Tibial artery (tissue), 4 donors: Measurements from ENCODE around the gene MORF4L2.
"Not testable (repeated sequence)": the region's sequence is repeated elsewhere in the genome, so short reads cannot be mapped to it uniquely, and the experiment has no call there.

Experiments used
- DNase-seq, 2 donors: peaks; one replicate each; pipeline ENCODE4 v3.0.0-alpha.2; 2019
- H3K27ac ChIP-seq, 2 donors: fragments of 200-600 bp; sonication (generic) in 1 of 2; 1 replicate in 1 of 2; 2 replicates in 1 of 2; pipeline ENCODE4 v1.5.1; 2018 to 2019; ENCODE audit warnings: mild to moderate bottlenecking in 1 of 2
- H3K27me3 ChIP-seq, 2 donors: fragments of 200-600 bp; sonication (generic) in 1 of 2; one replicate each; pipeline versions ENCODE4 v1.5.1 to v1.6.0; 2016 to 2019
- H3K36me3 ChIP-seq, 3 donors: fragments of 200-600 bp; sonication (generic) in 2 of 3; one replicate each; pipeline ENCODE4 v1.5.1; 2016 to 2019; ENCODE audit warnings: mild to moderate bottlenecking in 2 of 3
- H3K4me1 ChIP-seq, 4 donors: fragments of 200-600 bp; sonication (generic) in 2 of 4; 1 replicate in 3 of 4; 2 replicates in 1 of 4; pipeline ENCODE4 v1.5.1; 2016 to 2019
- H3K4me3 ChIP-seq, 2 donors: fragments of 200-600 bp; sonication (generic) in 1 of 2; 1 replicate in 1 of 2; 2 replicates in 1 of 2; pipeline ENCODE4 v1.5.1; 2018 to 2019; ENCODE audit warnings: mild to moderate bottlenecking in 2 of 2
- H3K9me3 ChIP-seq, 3 donors: fragments of 200-600 bp; sonication (generic) in 1 of 3; one replicate each; pipeline ENCODE4 v1.5.1; 2016 to 2019
- intact Hi-C: fragments of 100-400 bp; cut with DNase I; formaldehyde crosslinking; loops from one replicate; pipeline ENCODE4 v1.15.0; 2023; ENCODE audit warnings: low total_unique reads
- TF ChIP-seq, protein P1 (sequence below), 2 experiments: fragments of 200-600 bp in 1 of 2; fragments of 450-650 bp in 1 of 2; IDR thresholded peaks; one replicate each; pipeline ENCODE4 v1.5.1; 2017 to 2019; ENCODE audit warnings: antibody characterized with exemption in 2 of 2, mild to moderate bottlenecking in 1 of 2, moderate library complexity in 1 of 2

Gene MORF4L2

DNA sequence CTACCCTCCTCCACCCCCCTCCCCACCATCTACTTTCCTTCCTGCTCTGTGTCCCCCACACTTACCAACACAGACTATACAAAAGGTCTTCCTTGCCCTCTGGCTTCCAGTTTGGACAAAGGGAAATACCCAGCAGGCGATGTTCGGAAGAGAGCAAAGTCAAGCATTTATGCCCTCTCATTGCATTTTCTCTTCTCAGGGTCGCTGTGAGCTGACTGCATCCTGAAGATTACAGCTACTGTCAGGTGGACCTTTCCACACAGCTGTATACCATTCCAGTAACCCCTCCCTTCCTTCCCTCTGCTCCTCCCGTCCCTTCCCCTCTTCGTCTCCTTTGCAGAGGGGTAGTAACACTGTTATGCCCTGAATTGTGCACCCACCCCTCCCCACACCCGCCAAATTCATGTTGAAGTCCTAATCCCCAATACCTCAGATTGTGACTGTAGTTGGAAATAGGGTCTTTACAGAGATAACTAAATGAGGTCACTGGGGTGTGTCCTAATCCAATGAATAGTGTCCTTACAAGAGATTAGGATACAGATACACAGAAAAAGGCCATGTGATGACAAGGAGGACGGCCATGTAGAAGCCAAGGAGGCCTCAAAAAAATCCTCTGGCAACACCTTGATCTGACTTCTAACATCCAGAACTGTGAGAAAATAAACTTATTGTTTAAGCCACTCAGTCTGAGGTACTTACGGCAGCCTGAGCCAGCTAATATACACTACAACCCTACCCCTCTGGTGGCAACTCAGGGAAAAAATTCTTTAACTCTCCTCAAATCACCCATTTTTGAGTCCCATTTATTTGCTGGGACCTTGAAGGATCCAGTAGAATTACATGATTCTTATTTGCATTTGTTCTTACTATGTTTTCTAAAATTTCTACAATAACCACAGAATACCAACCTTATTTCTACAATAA lies 11.7 kb downstream of the MORF4L2 start:
- Histone ChIP-seq H3K4me3 (no peak overlapping the region), H3K27me3 (no peaks in the 10 kb centered on the region), H3K9me3 (no peaks in the 10 kb centered on the region), H3K27ac (no peak overlapping the region), H3K4me1 (peaks cover 0 to 8% (median 0%) of the 10 kb centered on the region in 4 donors), H3K36me3 (peaks cover 16 to 33% (median 22%) of the 10 kb centered on the region in 3 donors)
- intact Hi-C loops: no loop called here
- no peak for DNase-seq
- TF ChIP-seq, protein P1, sequence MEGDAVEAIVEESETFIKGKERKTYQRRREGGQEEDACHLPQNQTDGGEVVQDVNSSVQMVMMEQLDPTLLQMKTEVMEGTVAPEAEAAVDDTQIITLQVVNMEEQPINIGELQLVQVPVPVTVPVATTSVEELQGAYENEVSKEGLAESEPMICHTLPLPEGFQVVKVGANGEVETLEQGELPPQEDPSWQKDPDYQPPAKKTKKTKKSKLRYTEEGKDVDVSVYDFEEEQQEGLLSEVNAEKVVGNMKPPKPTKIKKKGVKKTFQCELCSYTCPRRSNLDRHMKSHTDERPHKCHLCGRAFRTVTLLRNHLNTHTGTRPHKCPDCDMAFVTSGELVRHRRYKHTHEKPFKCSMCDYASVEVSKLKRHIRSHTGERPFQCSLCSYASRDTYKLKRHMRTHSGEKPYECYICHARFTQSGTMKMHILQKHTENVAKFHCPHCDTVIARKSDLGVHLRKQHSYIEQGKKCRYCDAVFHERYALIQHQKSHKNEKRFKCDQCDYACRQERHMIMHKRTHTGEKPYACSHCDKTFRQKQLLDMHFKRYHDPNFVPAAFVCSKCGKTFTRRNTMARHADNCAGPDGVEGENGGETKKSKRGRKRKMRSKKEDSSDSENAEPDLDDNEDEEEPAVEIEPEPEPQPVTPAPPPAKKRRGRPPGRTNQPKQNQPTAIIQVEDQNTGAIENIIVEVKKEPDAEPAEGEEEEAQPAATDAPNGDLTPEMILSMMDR (IDR thresholded peaks at IDR 0.05): no peak

DNA sequence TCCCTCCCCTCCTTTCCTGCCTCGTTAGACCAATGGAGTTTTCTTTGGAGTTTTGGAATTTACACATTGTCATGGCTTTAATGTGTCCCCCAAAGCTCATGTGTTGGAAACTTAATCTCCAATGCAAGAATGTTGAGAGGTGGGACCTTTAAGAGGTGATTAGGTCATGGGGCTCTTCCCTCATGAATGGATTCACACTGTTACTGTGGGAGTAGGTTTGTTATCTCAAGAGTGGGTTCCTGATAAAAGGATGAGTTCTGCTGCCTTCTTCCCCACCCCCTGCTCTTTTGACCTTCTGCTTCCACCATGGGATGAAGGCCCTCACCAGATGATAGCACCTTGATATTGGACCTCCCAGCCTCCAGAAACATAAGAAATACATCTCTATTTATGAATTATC lies 16.8 kb downstream of the MORF4L2 start:
- TF ChIP-seq, protein P1 (IDR thresholded peaks at IDR 0.05): no peak
- Histone ChIP-seq H3K36me3 (no peaks in the 10 kb centered on the region), H3K27ac (no peak overlapping the region), H3K27me3 (no peaks in the 10 kb centered on the region), H3K9me3 (no peaks in the 10 kb centered on the region), H3K4me3 (no peak overlapping the region), H3K4me1 (no peaks in the 10 kb centered on the region)
- intact Hi-C loops: no loop called here
- no peak for DNase-seq

DNA sequence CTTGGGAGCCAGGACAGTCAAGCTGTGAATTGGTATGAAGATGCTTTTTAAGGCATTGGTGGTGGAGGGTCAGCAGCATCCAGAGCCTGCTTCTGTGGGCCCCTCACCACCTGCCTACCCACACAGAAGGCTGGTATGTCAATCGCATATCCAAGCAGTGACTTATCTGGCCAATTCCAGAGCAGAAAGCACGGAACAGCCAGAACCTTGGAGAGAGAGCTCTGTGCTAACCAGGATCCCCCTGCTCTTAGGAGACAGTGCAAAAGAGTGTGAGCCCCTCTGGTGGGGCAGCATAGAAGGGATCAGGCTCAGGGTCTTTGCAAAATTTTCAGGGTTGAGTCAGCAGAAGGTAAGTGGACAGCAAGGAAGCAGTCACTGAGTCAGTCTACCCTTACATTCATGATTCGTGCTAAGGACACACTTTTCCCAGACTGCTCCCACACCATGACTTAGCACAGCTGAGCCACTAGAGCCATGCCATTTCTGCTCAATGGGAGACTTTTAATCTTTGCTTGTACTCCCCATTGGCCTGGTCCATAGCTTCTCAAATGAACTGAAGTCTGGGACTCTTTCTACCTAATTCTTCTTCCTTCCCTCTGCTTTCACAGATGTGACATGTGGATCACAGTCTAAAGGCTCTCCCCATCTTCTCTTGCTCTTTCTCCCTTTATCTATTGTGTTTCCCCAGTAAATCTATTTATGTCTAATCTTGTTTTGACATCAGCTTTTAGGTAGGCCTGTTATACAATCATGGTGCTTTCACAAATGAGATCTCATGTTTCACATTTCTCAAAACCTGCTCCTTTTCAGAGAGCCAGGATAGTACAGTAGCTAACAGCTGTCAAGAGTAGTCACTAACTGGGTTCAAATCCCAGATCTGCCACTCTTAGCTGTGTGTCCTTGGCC lies 20.0 kb downstream of the MORF4L2 start:
- intact Hi-C loops: no loop called here
- H3K9me3 ChIP-seq: no peaks in the 10 kb centered on the region
- no peaks in the 10 kb centered on the region for H3K36me3 ChIP-seq
- no peaks in the 10 kb centered on the region for H3K27me3 ChIP-seq
- no peak for DNase-seq
- no peak overlapping the region for H3K27ac ChIP-seq
- TF ChIP-seq, protein P1 (IDR thresholded peaks at IDR 0.05): no peak
- peaks cover 0 to 4% (median 0%) of the 10 kb centered on the region in 4 donors for H3K4me1 ChIP-seq
- H3K4me3 ChIP-seq: no peak overlapping the region

DNA sequence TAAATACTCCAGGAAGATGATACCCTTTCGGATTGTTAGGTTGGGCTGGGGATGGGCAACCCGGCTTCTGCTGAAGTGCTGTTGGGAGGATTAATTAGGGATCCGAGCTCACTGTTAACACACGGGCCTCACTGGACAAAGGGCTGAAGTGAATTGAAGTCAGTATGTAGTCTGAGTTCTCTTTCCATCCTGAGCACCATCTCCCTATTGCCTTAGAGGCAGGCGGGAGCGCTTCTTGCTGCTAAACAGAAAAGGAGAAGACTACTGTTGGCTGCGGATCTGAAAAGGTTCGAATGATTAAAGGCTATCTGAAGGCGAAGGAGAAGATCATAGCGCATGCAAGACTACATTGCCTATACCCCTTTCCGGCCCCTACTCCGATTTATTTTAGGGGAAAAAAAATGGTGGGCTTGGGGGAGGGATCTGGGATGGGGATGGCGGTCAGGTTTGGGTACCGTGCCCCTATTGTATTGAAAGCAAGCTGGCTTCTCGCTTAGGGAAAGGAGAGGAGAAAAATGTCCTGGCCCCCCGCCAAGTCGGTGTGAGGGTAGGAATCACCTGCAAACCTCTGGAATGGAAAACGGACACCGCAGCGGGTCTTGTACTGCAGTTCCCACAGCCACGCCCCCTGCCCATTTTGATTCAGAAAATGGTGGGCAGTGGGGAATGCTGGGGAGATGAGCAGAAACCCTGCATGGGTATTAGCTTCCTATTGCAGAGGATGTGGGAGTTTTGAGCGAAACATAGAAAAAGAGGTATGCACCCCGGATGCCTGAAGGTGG lies 22.3 kb downstream of the MORF4L2 start:
- no peak overlapping the region for H3K27ac ChIP-seq
- no peak overlapping the region for H3K4me3 ChIP-seq
- H3K4me1 ChIP-seq: peaks cover 0 to 4% (median 0%) of the 10 kb centered on the region in 4 donors
- no peaks in the 10 kb centered on the region for H3K9me3 ChIP-seq
- intact Hi-C loops: no loop called here
- TF ChIP-seq, protein P1 (IDR thresholded peaks at IDR 0.05): no peak
- no peak for DNase-seq
- no peaks in the 10 kb centered on the region for H3K36me3 ChIP-seq
- no peaks in the 10 kb centered on the region for H3K27me3 ChIP-seq

DNA sequence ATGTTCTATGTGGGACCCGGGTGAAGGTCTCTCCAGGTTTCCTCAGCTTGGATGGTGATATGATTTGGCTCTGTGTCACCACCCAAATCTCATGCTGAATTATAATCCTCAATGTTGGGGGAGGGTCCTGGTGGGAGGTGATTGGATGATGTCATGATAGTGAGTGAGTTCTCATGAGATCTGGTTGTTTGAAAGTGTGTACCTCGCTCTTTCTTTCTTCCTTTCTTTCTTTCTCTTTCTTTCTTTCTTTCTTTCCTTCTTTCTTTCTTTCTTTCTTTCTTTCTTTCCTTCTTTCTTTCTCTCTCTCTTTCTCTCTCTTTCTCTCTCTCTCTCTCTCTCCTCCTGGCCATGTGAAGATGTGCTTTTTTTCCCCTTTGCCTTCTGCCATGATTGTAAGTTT lies 27.0 kb downstream of the MORF4L2 start:
- H3K27me3 ChIP-seq, H3K4me1 ChIP-seq, H3K4me3 ChIP-seq, H3K36me3 ChIP-seq, H3K9me3 ChIP-seq, intact Hi-C loops, DNase-seq, H3K27ac ChIP-seq: not testable (repeated sequence)
